K562 (cell line): ENCODE results near the gene THSD8. TPM values are rescaled to one million over a fixed set of nuclear protein-coding genes. Genes with fewer than 3 reads are reported as not detected.

Experiments
- ATAC-seq: fragments of 200-7000 bp; cut with Tn5 transposase; 3 replicates; pipeline ENCODE4 v1.9.1; 2020; ENCODE audit warnings: moderate library complexity
- BruUV-seq: library from RNA; stranded (reverse); fragments of 400-500 nt; replicated peaks from 2 replicates; lab custom pipeline; 2021; lab: Mats Ljungman, UMichigan
- CTCF ChIA-PET: fragments of 300-600 bp; formaldehyde crosslinking; extraction: SDS; loops from one replicate; lab custom pipeline; 2021; ENCODE audit warnings: low intra/inter-chr PET ratio; lab: Yijun Ruan, JAX
- POLR2A ChIA-PET: fragments of 300-600, 350-650 bp; sonication (Branson Sonifier 250); formaldehyde crosslinking; extraction: SDS; loops from one replicate; lab custom pipeline; 2021; ENCODE audit warnings: antibody characterized with exemption, inconsistent platforms; lab: Yijun Ruan, JAX
- DNase-seq, 4 experiments: peaks; one replicate each; pipeline versions ENCODE4 v3.0.0 to v3.0.0-alpha.2; 2011 to 2018; ENCODE audit warnings: low spot score in 3 of 4, mixed read lengths in 3 of 4; ENCODE audit errors: extremely low read depth in 1 of 4
- FAIRE-seq: peaks from 2 replicates; lab custom pipeline; 2011; peaks lifted over from hg19 to GRCh38; lab: Jason Lieb, UNC
- H2AFZ ChIP-seq: 2 replicates; pipeline ENCODE4 v1.6.0; 2011; ENCODE audit warnings: low read depth, low read length, control low read depth, inconsistent platforms
- H3K27ac ChIP-seq: fragments of 200-600 bp; 3 replicates; pipeline ENCODE4 v1.8.0; 2011; ENCODE audit warnings: low read depth, mild to moderate bottlenecking, control low read depth, inconsistent platforms, low read length, moderate library complexity, mixed read lengths; ENCODE audit errors: extremely low read depth
- H3K27me3 ChIP-seq, 2 experiments: fragments of 300-600 bp in 1 of 2; 2 replicates in 1 of 2; 3 replicates in 1 of 2; pipeline versions ENCODE4 v1.6.0 to v1.8.0; 2011; ENCODE audit warnings: inconsistent platforms in 2 of 2, low read length in 2 of 2, mild to moderate bottlenecking in 1 of 2, mixed read lengths in 1 of 2, moderate library complexity in 1 of 2; ENCODE audit not compliant: control insufficient read depth in 2 of 2, insufficient read depth in 2 of 2
- H3K36me3 ChIP-seq: fragments of 300-600 bp; 3 replicates; pipeline ENCODE4 v1.8.0; 2011; ENCODE audit warnings: mild to moderate bottlenecking, low read length, inconsistent platforms; ENCODE audit not compliant: control insufficient read depth, insufficient read depth
- H3K4me1 ChIP-seq, 2 experiments: fragments of 200-600 bp in 1 of 2; replicated peaks in 1 of 2; 2 replicates in 1 of 2; 3 replicates in 1 of 2; pipeline versions ENCODE4 v1.5.1 to v1.8.0; 2011; ENCODE audit warnings: inconsistent platforms in 2 of 2, low read length in 2 of 2, mild to moderate bottlenecking in 1 of 2, mixed read lengths in 1 of 2, moderate library complexity in 1 of 2; ENCODE audit not compliant: control insufficient read depth in 2 of 2, insufficient read depth in 2 of 2
- H3K4me2 ChIP-seq: 2 replicates; pipeline ENCODE4 v1.6.1; 2011; ENCODE audit warnings: low read length, control low read depth, inconsistent platforms, mixed read lengths; ENCODE audit not compliant: insufficient read depth
- H3K4me3 ChIP-seq: fragments of 200-600 bp; sonication (generic), shearing (Covaris generic); 2 replicates; pipeline ENCODE4 v1.5.1; 2016; ENCODE audit warnings: control low read depth, inconsistent platforms
- H3K79me2 ChIP-seq: fragments of 200-600 bp; 3 replicates; pipeline ENCODE4 v1.8.0; 2011; ENCODE audit warnings: low read length, inconsistent platforms; ENCODE audit not compliant: control insufficient read depth, insufficient read depth
- H3K9ac ChIP-seq, 2 experiments: 2 replicates each; pipeline versions ENCODE4 v1.6.0 to v1.6.1; 2011; ENCODE audit warnings: low read depth in 2 of 2, low read length in 2 of 2, control low read depth in 1 of 2, inconsistent platforms in 1 of 2, mild to moderate bottlenecking in 1 of 2, mixed read lengths in 1 of 2; ENCODE audit not compliant: insufficient read depth in 1 of 2
- H3K9me1 ChIP-seq: one replicate; pipeline ENCODE4 v1.6.0; 2011; ENCODE audit warnings: inconsistent platforms, mild to moderate bottlenecking, low read length, moderate library complexity; ENCODE audit not compliant: control insufficient read depth, insufficient read depth
- H3K9me3 ChIP-seq: replicated peaks from 2 replicates; pipeline ENCODE4 v1.5.1; 2011; ENCODE audit warnings: low read depth, low read length, inconsistent platforms; ENCODE audit not compliant: control insufficient read depth, insufficient read depth
- H4K20me1 ChIP-seq: replicated peaks from 2 replicates; pipeline ENCODE4 v1.6.1; 2011; ENCODE audit warnings: low read length, inconsistent platforms, mixed read lengths; ENCODE audit not compliant: control insufficient read depth, insufficient read depth
- BCLAF1 ChIP-seq, 2 experiments: fragments of 450-650 bp in 1 of 2; IDR thresholded peaks; 2 replicates each; pipeline ENCODE4 v1.6.1; 2011 to 2017; ENCODE audit warnings: low read depth in 2 of 2, antibody characterized with exemption in 1 of 2, borderline replicate concordance in 1 of 2, low read length in 1 of 2, mild to moderate bottlenecking in 1 of 2, mixed read lengths in 1 of 2; ENCODE audit not compliant: control insufficient read depth in 1 of 2
- CBFA2T3 ChIP-seq: fragments of 450-650 bp; IDR thresholded peaks from 2 replicates; pipeline ENCODE4 v1.6.1; 2017
- CHD2 ChIP-seq: IDR thresholded peaks from 2 replicates; pipeline ENCODE4 v1.6.1; 2011; ENCODE audit warnings: low read depth, low read length
- CHD4 ChIP-seq: fragments of 200-600 bp; sonication (generic); IDR thresholded peaks from 3 replicates; pipeline ENCODE4 v1.6.1; 2012; ENCODE audit warnings: low read depth, mild to moderate bottlenecking, mixed read lengths, low read length, inconsistent platforms; ENCODE audit not compliant: insufficient read depth, insufficient replicate concordance, poor library complexity, severe bottlenecking
- CREBBP ChIP-seq: IDR thresholded peaks from one replicate; pipeline ENCODE4 v1.6.1; 2012; ENCODE audit warnings: low read depth, mild to moderate bottlenecking, control low read depth, inconsistent platforms, low read length
- FOXO4 ChIP-seq: fragments of 450-650 bp; formaldehyde crosslinking; IDR thresholded peaks from 2 replicates; pipeline ENCODE4 v1.4.0; 2020; ENCODE audit warnings: mild to moderate bottlenecking, moderate library complexity
- HOXB6 ChIP-seq: fragments of 250-450 bp; sonication (Bioruptor Pico); IDR thresholded peaks from 2 replicates; pipeline ENCODE4 v1.5.1; 2022; ENCODE audit warnings: mild to moderate bottlenecking, borderline replicate concordance
- MXD1 ChIP-seq: fragments of 250-450 bp; sonication (Bioruptor Pico); IDR thresholded peaks from 2 replicates; pipeline ENCODE4 v1.8.0; 2021; ENCODE audit warnings: borderline replicate concordance, mild to moderate bottlenecking, moderate library complexity; ENCODE audit not compliant: poor library complexity, severe bottlenecking
- SETDB1 ChIP-seq: IDR thresholded peaks from one replicate; pipeline ENCODE4 v1.6.1; 2012; ENCODE audit warnings: low read length, control low read depth, inconsistent platforms
- STAG1 ChIP-seq: sonication (generic); formaldehyde crosslinking; IDR thresholded peaks from 2 replicates; pipeline ENCODE4 v1.5.0; 2020; ENCODE audit warnings: missing genetic modification reagents, borderline replicate concordance
- U2AF1 ChIP-seq: fragments of 200-400 bp; formaldehyde crosslinking; optimal IDR thresholded peaks from 2 replicates; pipeline ENCODE3; 2017; ENCODE audit warnings: mild to moderate bottlenecking, low read depth, low read length, moderate library complexity
- ZNF584 ChIP-seq: fragments of 200-800 bp; sonication (Bioruptor generic); IDR thresholded peaks from 2 replicates; pipeline ENCODE4 v1.6.1; 2016; ENCODE audit warnings: low read depth, mild to moderate bottlenecking, missing genetic modification characterization, missing compliant biosample characterization
- ZNF717 ChIP-seq: fragments of 250-450 bp; sonication (Bioruptor Pico); IDR thresholded peaks from 2 replicates; pipeline ENCODE4 v1.5.0; 2021
- ZNF740 ChIP-seq, 3 experiments: fragments of 200-800 bp in 1 of 3; sonication (Bioruptor generic) in 1 of 3; sonication (generic) in 1 of 3; formaldehyde crosslinking in 1 of 3; IDR thresholded peaks; 2 replicates each; pipeline versions ENCODE4 v1.6.1 to v1.8.0; 2016 to 2022; ENCODE audit warnings: mild to moderate bottlenecking in 2 of 3, missing compliant biosample characterization in 2 of 3, missing genetic modification characterization in 2 of 3, missing genetic modification reagents in 1 of 3
- WGBS: fragments of 100-300 bp; shearing (Covaris generic); methylation state at CpG from one replicate; pipeline ENCODE4 v1.1.6; 2016; ENCODE audit warnings: low coverage, mixed read lengths; ENCODE audit not compliant: insufficient coverage; ENCODE audit errors: missing lambda C conversion rate; 5-methylcytosine and 5-hydroxymethylcytosine counted together
- in situ Hi-C: fragments of 300-500 bp; cut with MboI; formaldehyde crosslinking; loops from 4 replicates; pipeline ENCODE4 v1.15.0; 2018; ENCODE audit warnings: inconsistent platforms, mixed read lengths
- intact Hi-C: fragments of 100-400 bp; cut with micrococcal nuclease; formaldehyde crosslinking; loops from 2 replicates; pipeline ENCODE4 v1.14.2; 2022
- polyA plus RNA-seq, 8 experiments: library from polyadenylated mRNA; depleted of rRNA in 4 of 8; stranded (reverse) in 5 of 8; unstranded in 3 of 8; fragments of >200 nt; fragmentation: Nextera tagmentation in 2 of 8; fragmentation: Illumina TruSeq in 1 of 8; extraction: Ambion mirVana in 2 of 8; extraction: Trizol in 1 of 8; gene quantifications; 2 replicates each; pipeline versions ENCODE4 v1.2.1 to v1.2.3, GENCODE V29; 2011 to 2014; ENCODE audit warnings: inconsistent platforms in 1 of 8, missing spikeins in 1 of 8
- total RNA-seq, 7 experiments: library from RNA; depleted of rRNA in 6 of 7; stranded (reverse); fragments of >200 nt in 6 of 7; fragmentation: Illumina TruSeq in 2 of 7; extraction: Trizol in 2 of 7; gene quantifications; 2 replicates each; pipeline versions ENCODE4 v1.2.1 to v1.2.3, GENCODE V29; 2011 to 2021; ENCODE audit warnings: low replicate concordance in 1 of 7

Gene THSD8
- total and polyA plus RNA-seq, 9 of the 15 experiments (the other 6 are each of a cell fraction or from before 2014, with no cell fraction given), result 8.4 to 42.4 (median 19.9) TPM; not detected in 2

- 90% methylated on average over 7 of the region's 13 CpGs for WGBS
- BruUV-seq, result no TSS peak
- DNase-seq (no peak), ATAC-seq (no peak), FAIRE-seq (no peak)
- Histone ChIP-seq H3K36me3 (no peaks in the 10 kb centered on the region), H3K9me1 (no peaks in the 10 kb centered on the region), H3K9me3 (no peaks in the 10 kb centered on the region), H3K4me2 (no peak overlapping the region), H3K9ac (no peak overlapping the region), H2AFZ (no peak overlapping the region), H3K79me2 (peaks cover 6% of the 10 kb centered on the region; the same call in 1 of the 3 replicates), H3K27ac (no peak overlapping the region), H3K27me3 (no peaks in the 10 kb centered on the region), H4K20me1 (no peaks in the 10 kb centered on the region), H3K4me3 (no peak overlapping the region), H3K4me1 (peaks cover 5 to 31% of the 10 kb centered on the region in 2 experiments; a peak in 4 of 5 replicates)
- in situ Hi-C loops, result no loop called here
- CTCF ChIA-PET, result no interaction called here
- POLR2A ChIA-PET, result no interaction called here
- intact Hi-C loops, result no loop called here
- TF ChIP-seq CHD4, result no peak
- no peak for TF ChIP-seq BCLAF1 (IDR thresholded peaks at IDR 0.05; ENCODE audit: borderline replicate concordance in 1 of 2, control insufficient read depth in 1 of 2, low read depth in 2 of 2, low read length in 1 of 2)
- TF ChIP-seq FOXO4 (CRISPR knock-in tag), result no peak
- TF ChIP-seq ZNF717 (CRISPR knock-in tag), result no peak
- TF ChIP-seq SETDB1, result no peak
- TF ChIP-seq HOXB6, result no peak
- no peak for TF ChIP-seq ZNF740 (CRISPR knock-in tag; IDR thresholded peaks at IDR 0.05)
- no peak for TF ChIP-seq ZNF740 (tag; IDR thresholded peaks at IDR 0.05)
- TF ChIP-seq CBFA2T3, result no peak
- TF ChIP-seq CHD2, result no peak
- no peak for TF ChIP-seq MXD1 (CRISPR knock-in tag)
- no peak for TF ChIP-seq STAG1 (CRISPR knock-in tag)
- TF ChIP-seq CREBBP, result no peak
- TF ChIP-seq ZNF584 (CRISPR knock-in tag), result no peak
- TF ChIP-seq U2AF1, result no peak
Observed at GRCh38 chr19:12770922-12771321, 30.9 kb upstream of the THSD8 start.
